ENCODE results near the gene MAP3K20. TPM values are rescaled to one million over a fixed set of nuclear protein-coding genes. Genes with fewer than 3 reads are reported as not detected.

The MAP3K20 gene
- total RNA-seq, 4 donors from 2014 or later: 43.0 to 76.1 (median 65.2) TPM

GRCh38 chr2:173280853-173281252 is 205.2 kb downstream of the MAP3K20 start:
- no peak for TF ChIP-seq CTCF (IDR thresholded peaks at IDR 0.05; ENCODE audit: low read depth)

- TF ChIP-seq CTCF (IDR thresholded peaks at IDR 0.05; ENCODE audit: low read depth): no peak
These were observed 207.3 kb downstream of the MAP3K20 start for GRCh38 chr2:173282795-173283545.

GRCh38 chr2:173286153-173286809 is 210.6 kb downstream of the MAP3K20 start:
- TF ChIP-seq CTCF (IDR thresholded peaks at IDR 0.05; ENCODE audit: low read depth): no peak

GRCh38 chr2:173287594-173287993 is 211.9 kb downstream of the MAP3K20 start:
- no peak for TF ChIP-seq CTCF (IDR thresholded peaks at IDR 0.05; ENCODE audit: low read depth)

- no peak for TF ChIP-seq CTCF (IDR thresholded peaks at IDR 0.05; ENCODE audit: low read depth)
These were observed 212.9 kb downstream of the MAP3K20 start for GRCh38 chr2:173288561-173288960.

GRCh38 chr2:173290046-173290445 is 214.4 kb downstream of the MAP3K20 start:
- TF ChIP-seq CTCF (IDR thresholded peaks at IDR 0.05; ENCODE audit: low read depth): no peak

GRCh38 chr2:173290518-173290917 is 214.9 kb downstream of the MAP3K20 start:
- no peak for TF ChIP-seq CTCF (IDR thresholded peaks at IDR 0.05; ENCODE audit: low read depth)
